Neural cell (in vitro differentiated cells): ENCODE measurements around the gene AP3B1. TPM values are rescaled to one million over a fixed set of nuclear protein-coding genes. Genes with fewer than 3 reads are reported as not detected.

ENCODE experiments used
- H2AFZ ChIP-seq: fragments of 200-600, 300-800 bp; sonication (generic), shearing (Covaris generic); 2 replicates; pipeline ENCODE4 v1.6.0; 2014; ENCODE audit warnings: low read depth, mild to moderate bottlenecking, antibody characterized with exemption, low read length, moderate library complexity
- H3F3A ChIP-seq: fragments of 200-600 bp; shearing (Covaris generic); 2 replicates; pipeline ENCODE4 v1.6.1; 2016; ENCODE audit warnings: mild to moderate bottlenecking, moderate library complexity, mixed read lengths, antibody characterized with exemption, low read length; ENCODE audit not compliant: insufficient read depth, poor library complexity, severe bottlenecking
- H3K27ac ChIP-seq: fragments of 200-600, 300-800 bp; sonication (generic), shearing (Covaris generic); 2 replicates; pipeline ENCODE4 v1.5.1; 2014; ENCODE audit warnings: mild to moderate bottlenecking, low read length, moderate library complexity
- H3K27me3 ChIP-seq: fragments of 300-800, 200-600 bp; sonication (generic), shearing (Covaris generic); 2 replicates; pipeline ENCODE4 v1.6.0; 2014; ENCODE audit warnings: mild to moderate bottlenecking, low read depth, low read length, moderate library complexity; ENCODE audit not compliant: insufficient read depth
- H3K36me3 ChIP-seq: fragments of 300-800, 200-600 bp; sonication (generic), shearing (Covaris generic); 2 replicates; pipeline ENCODE4 v1.5.1; 2014; ENCODE audit warnings: mild to moderate bottlenecking, antibody characterized with exemption, low read length, moderate library complexity; ENCODE audit not compliant: insufficient read depth
- H3K4me2 ChIP-seq: fragments of 300-800, 200-600 bp; sonication (generic), shearing (Covaris generic); 2 replicates; pipeline ENCODE4 v1.6.0; 2014; ENCODE audit warnings: mild to moderate bottlenecking, low read length
- H3K4me3 ChIP-seq: fragments of 300-800, 200-600 bp; sonication (generic), shearing (Covaris generic); 2 replicates; pipeline ENCODE4 v1.5.1; 2014; ENCODE audit warnings: mild to moderate bottlenecking, low read length, moderate library complexity
- H3K79me2 ChIP-seq: fragments of 200-600 bp; shearing (Covaris generic); replicated peaks from 2 replicates; pipeline ENCODE4 v1.6.0; 2014; ENCODE audit warnings: mild to moderate bottlenecking, low read length, moderate library complexity; ENCODE audit not compliant: insufficient read depth
- H3K9ac ChIP-seq: fragments of 300-800, 200-600 bp; sonication (generic), shearing (Covaris generic); 2 replicates; pipeline ENCODE4 v1.6.1; 2016; ENCODE audit warnings: mild to moderate bottlenecking, low read length, mixed read lengths
- H3K9me2 ChIP-seq: fragments of 200-600 bp; shearing (Covaris generic); 2 replicates; pipeline ENCODE4 v1.6.1; 2016; ENCODE audit warnings: mild to moderate bottlenecking, low read length, mixed read lengths; ENCODE audit not compliant: insufficient read depth
- H3K9me3 ChIP-seq: fragments of 200-600, 300-800 bp; sonication (generic), shearing (Covaris generic); 2 replicates; pipeline ENCODE4 v1.6.1; 2016; ENCODE audit warnings: mild to moderate bottlenecking, mixed run types, low read length, moderate library complexity, mixed read lengths
- H4K20me1 ChIP-seq: fragments of 200-600 bp; shearing (Covaris generic); 2 replicates; pipeline ENCODE4 v1.6.1; 2016; ENCODE audit warnings: mild to moderate bottlenecking, mixed run types; ENCODE audit not compliant: insufficient read depth
- EP300 ChIP-seq: fragments of 450-650 bp; conservative IDR thresholded peaks from 2 replicates; pipeline ENCODE4 v1.6.1; 2014; ENCODE audit warnings: antibody characterized with exemption, mild to moderate bottlenecking, moderate library complexity; ENCODE audit not compliant: poor library complexity, severe bottlenecking
- EZH2 ChIP-seq: fragments of 200-600, 300-800 bp; shearing (Covaris generic), sonication (generic); IDR thresholded peaks from 2 replicates; pipeline ENCODE4 v1.6.1; 2014; ENCODE audit warnings: antibody characterized with exemption, low read length, borderline replicate concordance, mild to moderate bottlenecking; ENCODE audit not compliant: insufficient read depth, poor library complexity, severe bottlenecking
- MXI1 ChIP-seq: fragments of 450-650 bp; conservative IDR thresholded peaks from 2 replicates; pipeline ENCODE4 v1.6.1; 2014; ENCODE audit warnings: antibody characterized with exemption, mild to moderate bottlenecking; ENCODE audit not compliant: poor library complexity, severe bottlenecking
- POLR2AphosphoS5 ChIP-seq: IDR thresholded peaks from 2 replicates; pipeline ENCODE4 v1.6.1; 2012
- RAD21 ChIP-seq: fragments of 450-650 bp; conservative IDR thresholded peaks from 2 replicates; pipeline ENCODE4 v1.6.1; 2014; ENCODE audit warnings: antibody characterized with exemption, mild to moderate bottlenecking, moderate library complexity
- SMC3 ChIP-seq: fragments of 450-650 bp; conservative IDR thresholded peaks from 2 replicates; pipeline ENCODE4 v1.6.1; 2014; ENCODE audit warnings: antibody characterized with exemption, mild to moderate bottlenecking, moderate library complexity; ENCODE audit not compliant: poor library complexity
- TAF1 ChIP-seq: IDR thresholded peaks from 2 replicates; pipeline ENCODE4 v1.6.1; 2012; ENCODE audit warnings: low read depth
- polyA plus RNA-seq: library from polyadenylated mRNA; depleted of rRNA; stranded (reverse); fragments of >200 nt; gene quantifications from 2 replicates; pipeline ENCODE4 v1.2.3, GENCODE V29; 2014
- TF ChIP-seq, protein P1 (sequence below): IDR thresholded peaks from 2 replicates; pipeline ENCODE4 v1.6.1; 2012; ENCODE audit warnings: borderline replicate concordance
- TF ChIP-seq, protein P2 (sequence below): fragments of 450-650 bp; IDR thresholded peaks from 2 replicates; pipeline ENCODE4 v1.5.1; 2014; ENCODE audit warnings: antibody characterized with exemption, mild to moderate bottlenecking, moderate library complexity; ENCODE audit not compliant: poor library complexity, severe bottlenecking

AP3B1 gene
- polyA plus RNA-seq, 1 donor from 2014 or later: 8.5 TPM

DNA sequence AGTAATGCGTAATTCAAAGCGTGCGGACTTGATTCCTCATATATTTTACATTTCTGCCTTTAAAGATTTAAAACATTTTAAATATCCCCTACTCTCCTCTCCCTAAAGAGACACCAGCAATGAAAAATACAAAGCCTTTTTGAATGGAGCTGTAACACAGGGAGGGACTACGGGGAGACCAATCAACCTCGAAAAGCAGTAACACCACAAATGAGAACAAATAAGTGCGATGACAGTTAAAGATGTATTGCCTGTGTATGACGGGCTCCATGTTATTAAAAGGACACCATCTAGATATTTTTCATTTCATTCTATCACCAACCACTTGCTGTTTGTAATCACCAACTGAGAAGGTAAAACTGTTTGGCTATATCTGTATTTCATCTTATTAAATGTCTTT is 288.0 kb downstream of the AP3B1 start:
- Histone ChIP-seq H3K4me2 (no peak overlapping the region), H3K79me2 (no peaks in the 10 kb centered on the region), H3F3A (no peaks in the 10 kb centered on the region), H4K20me1 (no peaks in the 10 kb centered on the region), H3K36me3 (no peaks in the 10 kb centered on the region), H3K27ac (no peak overlapping the region), H3K9ac (no peak overlapping the region), H3K4me3 (no peak overlapping the region), H3K27me3 (peaks cover 38% of the 10 kb centered on the region), H2AFZ (no peak overlapping the region), H3K9me2 (no peaks in the 10 kb centered on the region), H3K9me3 (no peaks in the 10 kb centered on the region)
- TF ChIP-seq POLR2AphosphoS5 (no peak), RAD21 (no peak), EZH2 (no peak), MXI1 (no peak), TAF1 (no peak), SMC3 (no peak), EP300 (no peak)
- TF ChIP-seq, protein P1, sequence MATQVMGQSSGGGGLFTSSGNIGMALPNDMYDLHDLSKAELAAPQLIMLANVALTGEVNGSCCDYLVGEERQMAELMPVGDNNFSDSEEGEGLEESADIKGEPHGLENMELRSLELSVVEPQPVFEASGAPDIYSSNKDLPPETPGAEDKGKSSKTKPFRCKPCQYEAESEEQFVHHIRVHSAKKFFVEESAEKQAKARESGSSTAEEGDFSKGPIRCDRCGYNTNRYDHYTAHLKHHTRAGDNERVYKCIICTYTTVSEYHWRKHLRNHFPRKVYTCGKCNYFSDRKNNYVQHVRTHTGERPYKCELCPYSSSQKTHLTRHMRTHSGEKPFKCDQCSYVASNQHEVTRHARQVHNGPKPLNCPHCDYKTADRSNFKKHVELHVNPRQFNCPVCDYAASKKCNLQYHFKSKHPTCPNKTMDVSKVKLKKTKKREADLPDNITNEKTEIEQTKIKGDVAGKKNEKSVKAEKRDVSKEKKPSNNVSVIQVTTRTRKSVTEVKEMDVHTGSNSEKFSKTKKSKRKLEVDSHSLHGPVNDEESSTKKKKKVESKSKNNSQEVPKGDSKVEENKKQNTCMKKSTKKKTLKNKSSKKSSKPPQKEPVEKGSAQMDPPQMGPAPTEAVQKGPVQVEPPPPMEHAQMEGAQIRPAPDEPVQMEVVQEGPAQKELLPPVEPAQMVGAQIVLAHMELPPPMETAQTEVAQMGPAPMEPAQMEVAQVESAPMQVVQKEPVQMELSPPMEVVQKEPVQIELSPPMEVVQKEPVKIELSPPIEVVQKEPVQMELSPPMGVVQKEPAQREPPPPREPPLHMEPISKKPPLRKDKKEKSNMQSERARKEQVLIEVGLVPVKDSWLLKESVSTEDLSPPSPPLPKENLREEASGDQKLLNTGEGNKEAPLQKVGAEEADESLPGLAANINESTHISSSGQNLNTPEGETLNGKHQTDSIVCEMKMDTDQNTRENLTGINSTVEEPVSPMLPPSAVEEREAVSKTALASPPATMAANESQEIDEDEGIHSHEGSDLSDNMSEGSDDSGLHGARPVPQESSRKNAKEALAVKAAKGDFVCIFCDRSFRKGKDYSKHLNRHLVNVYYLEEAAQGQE: no peak
- TF ChIP-seq, protein P2, sequence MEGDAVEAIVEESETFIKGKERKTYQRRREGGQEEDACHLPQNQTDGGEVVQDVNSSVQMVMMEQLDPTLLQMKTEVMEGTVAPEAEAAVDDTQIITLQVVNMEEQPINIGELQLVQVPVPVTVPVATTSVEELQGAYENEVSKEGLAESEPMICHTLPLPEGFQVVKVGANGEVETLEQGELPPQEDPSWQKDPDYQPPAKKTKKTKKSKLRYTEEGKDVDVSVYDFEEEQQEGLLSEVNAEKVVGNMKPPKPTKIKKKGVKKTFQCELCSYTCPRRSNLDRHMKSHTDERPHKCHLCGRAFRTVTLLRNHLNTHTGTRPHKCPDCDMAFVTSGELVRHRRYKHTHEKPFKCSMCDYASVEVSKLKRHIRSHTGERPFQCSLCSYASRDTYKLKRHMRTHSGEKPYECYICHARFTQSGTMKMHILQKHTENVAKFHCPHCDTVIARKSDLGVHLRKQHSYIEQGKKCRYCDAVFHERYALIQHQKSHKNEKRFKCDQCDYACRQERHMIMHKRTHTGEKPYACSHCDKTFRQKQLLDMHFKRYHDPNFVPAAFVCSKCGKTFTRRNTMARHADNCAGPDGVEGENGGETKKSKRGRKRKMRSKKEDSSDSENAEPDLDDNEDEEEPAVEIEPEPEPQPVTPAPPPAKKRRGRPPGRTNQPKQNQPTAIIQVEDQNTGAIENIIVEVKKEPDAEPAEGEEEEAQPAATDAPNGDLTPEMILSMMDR: no peak

DNA sequence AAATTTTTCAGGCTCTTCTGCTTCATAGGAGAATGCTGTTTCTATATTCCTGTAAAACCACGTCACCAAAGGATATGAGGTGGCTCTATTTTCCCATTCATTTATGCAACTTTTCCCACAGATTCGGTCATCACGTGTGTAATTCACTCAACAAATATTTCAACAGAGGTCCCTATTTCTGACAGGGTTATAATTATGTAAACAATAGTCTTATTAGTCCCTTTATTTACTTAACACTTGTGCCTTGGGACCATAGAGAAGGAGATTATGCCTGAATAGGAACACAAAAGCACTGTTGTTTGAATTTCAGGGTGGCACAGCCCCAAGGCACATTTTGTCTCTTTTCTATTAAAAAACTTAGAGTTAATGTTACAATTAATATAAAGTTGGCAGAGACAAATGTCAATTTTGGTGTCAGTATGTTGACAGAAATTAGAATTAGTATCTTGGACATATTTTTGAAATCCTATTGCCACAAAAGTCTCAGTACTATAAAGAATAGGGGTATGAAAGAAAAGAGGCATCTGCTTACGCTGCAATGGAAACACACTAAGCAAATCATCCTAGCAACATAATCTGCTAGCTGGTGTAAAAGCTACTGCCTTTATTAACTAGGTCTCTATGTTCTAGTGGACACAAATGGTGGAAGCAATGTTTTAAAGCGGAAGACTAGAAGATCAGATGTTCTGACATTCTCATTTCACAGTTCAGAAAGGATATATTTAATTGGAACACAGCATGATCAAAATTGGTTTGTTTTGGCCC is 289.3 kb downstream of the AP3B1 start:
- no peak overlapping the region for H3K4me3 ChIP-seq
- H3K27ac ChIP-seq: no peak overlapping the region
- H3K9ac ChIP-seq: no peak overlapping the region
- no peaks in the 10 kb centered on the region for H4K20me1 ChIP-seq
- no peak for TF ChIP-seq TAF1
- no peak for TF ChIP-seq SMC3
- TF ChIP-seq EP300: no peak
- TF ChIP-seq POLR2AphosphoS5: no peak
- TF ChIP-seq EZH2: no peak
- TF ChIP-seq, protein P2: no peak
- TF ChIP-seq MXI1: no peak
- TF ChIP-seq, protein P1: no peak
- TF ChIP-seq RAD21: no peak
- H3K4me2 ChIP-seq: no peak overlapping the region
- peaks cover 30% of the 10 kb centered on the region for H3K27me3 ChIP-seq
- no peaks in the 10 kb centered on the region for H3K9me3 ChIP-seq
- no peaks in the 10 kb centered on the region for H3F3A ChIP-seq
- no peaks in the 10 kb centered on the region for H3K9me2 ChIP-seq
- no peaks in the 10 kb centered on the region for H3K79me2 ChIP-seq
- H2AFZ ChIP-seq: no peak overlapping the region
- H3K36me3 ChIP-seq: no peaks in the 10 kb centered on the region
